GM21619 (cell line): Measurements from ENCODE around the gene TMEM201.
A peak's percentile ranks its signal among the peaks of the same experiment; 100 is the strongest.
"Not testable (repeated sequence)": the region's sequence is repeated elsewhere in the genome, so short reads cannot be mapped to it uniquely, and the experiment has no call there.

Experiments used
- ATAC-seq: cut with Tn5 transposase; IDR thresholded peaks from one replicate; pipeline ENCODE4 v1.9.1; 2021; ENCODE audit not compliant: unreplicated experiment

The TMEM201 gene, protein sequence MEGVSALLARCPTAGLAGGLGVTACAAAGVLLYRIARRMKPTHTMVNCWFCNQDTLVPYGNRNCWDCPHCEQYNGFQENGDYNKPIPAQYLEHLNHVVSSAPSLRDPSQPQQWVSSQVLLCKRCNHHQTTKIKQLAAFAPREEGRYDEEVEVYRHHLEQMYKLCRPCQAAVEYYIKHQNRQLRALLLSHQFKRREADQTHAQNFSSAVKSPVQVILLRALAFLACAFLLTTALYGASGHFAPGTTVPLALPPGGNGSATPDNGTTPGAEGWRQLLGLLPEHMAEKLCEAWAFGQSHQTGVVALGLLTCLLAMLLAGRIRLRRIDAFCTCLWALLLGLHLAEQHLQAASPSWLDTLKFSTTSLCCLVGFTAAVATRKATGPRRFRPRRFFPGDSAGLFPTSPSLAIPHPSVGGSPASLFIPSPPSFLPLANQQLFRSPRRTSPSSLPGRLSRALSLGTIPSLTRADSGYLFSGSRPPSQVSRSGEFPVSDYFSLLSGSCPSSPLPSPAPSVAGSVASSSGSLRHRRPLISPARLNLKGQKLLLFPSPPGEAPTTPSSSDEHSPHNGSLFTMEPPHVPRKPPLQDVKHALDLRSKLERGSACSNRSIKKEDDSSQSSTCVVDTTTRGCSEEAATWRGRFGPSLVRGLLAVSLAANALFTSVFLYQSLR

DNA sequence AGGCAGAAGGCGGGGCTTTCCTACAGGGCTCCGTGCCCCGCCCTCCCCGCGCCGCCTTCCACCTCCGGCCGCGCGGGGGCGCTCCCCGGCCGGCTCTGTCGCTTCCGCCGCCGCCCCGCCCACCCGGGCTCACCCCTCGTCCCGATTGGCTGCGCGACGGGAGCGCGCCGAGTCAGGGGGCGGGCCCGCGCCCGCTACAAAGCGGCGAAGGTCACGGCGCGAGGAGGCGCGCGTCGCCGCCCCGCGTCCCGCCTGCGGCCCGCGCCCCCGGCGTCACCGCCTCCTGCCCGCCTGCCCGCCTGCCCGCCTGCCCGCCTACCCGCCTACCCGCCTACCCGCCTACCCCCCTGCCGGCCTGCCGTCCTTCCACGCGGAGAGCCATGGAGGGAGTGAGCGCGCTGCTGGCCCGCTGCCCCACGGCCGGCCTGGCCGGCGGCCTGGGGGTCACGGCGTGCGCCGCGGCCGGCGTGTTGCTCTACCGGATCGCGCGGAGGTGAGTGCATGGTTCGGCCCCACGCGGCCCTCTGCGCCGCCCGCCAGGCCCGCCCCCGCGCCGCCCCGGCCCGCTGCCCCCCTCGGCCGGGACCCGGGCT is at the start of gene TMEM201:
TSS of gene TMEM201 (plus strand) at position 361 of the 593 bp plus-strand sequence. CDS start at position 381, 20 bp downstream.
- ATAC-seq: peak; percentile 67

DNA sequence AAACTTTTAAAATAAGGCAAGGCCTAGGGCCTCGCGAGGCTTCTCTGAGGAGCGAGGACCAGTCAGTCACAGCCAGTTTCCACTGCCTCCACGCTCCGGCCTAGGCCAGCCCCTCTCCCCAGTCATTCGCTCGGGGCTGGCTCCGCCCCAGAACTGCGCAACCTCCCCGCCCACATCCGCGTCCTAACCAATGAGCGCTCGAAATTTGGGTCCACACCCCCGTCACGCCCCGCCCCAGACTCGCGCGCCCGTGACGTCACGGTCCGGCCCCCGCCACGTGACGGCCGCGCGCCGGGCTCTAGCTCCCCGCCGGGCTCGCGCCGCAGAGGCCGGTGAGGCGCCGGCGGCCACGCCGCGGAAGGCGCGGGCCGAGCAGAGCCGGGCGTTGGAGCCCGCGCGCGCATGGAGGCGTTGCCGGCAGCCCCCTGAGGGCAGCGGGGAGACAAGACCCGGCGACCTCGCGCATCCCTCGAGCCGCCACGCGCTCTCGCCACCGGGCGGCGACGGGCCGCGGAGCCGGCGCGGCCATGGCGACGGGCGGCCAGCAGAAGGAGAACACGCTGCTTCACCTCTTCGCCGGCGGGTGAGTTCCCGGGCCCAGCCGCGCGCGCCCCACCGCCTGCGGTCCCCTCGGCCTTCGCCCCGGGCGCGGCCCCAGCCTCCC is 49.4 kb upstream of the TMEM201 start, which contains the start of gene SLC25A33:
TSS of gene SLC25A33 (plus strand) at position 301 of the 664 bp plus-strand sequence. CDS start at position 528, 227 bp downstream.
- ATAC-seq: peak; percentile 91

DNA sequence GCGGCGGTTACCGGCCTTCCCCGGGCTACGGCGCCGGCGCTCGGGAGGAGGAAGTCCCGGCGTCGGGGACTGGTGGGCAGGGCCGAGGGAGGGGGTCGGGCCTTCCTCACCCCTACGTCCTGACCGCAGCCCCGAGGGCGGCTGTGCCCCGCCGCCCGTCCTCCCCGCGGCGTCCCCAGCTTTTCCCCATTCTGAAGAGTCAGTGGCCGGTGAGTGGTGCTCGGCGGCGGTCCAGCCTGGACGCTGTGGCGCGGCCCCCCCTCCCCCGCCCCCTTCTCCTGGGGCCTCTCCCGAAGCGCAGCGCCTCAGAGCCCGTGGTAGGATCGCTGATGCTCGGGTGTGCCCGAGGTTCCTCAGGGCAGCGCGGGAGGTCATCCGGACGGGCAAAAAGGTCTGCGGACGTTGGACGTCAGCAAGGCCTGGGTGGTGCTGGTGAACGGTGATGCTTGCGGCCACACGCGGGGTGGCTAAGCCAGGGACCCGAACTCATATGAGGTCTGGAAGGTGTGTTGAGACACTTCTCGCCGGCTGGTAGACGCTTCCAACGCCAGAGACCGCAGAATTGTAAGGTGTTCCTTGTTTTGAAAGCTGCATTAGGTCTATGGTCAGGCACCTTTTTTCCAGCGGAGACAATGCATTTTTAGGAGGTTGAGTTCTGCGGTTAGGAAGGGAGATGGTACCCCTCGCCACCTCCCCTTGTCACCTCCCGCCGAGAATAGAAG is 48.7 kb upstream of the TMEM201 start:
- ATAC-seq: peak; percentile 36

DNA sequence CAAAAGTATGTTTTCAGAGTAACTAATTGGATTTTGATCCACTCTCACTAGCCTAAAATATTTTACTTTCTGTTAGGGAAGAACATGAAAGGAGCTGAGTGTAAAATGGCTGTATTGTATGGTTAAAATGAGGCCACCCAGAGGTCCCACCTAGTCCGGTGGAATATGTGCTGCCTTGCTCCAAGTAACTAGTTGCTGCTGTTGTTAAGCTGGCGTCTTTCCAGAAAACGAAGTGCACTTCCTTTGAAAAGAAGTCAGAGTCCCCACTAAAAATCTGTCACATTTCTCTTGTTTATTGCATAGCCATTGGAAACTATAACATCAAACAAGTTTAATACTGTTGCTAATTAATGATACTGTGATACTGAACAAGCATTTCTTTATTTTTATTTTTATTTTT is 46.3 kb upstream of the TMEM201 start:
- ATAC-seq: no peak

DNA sequence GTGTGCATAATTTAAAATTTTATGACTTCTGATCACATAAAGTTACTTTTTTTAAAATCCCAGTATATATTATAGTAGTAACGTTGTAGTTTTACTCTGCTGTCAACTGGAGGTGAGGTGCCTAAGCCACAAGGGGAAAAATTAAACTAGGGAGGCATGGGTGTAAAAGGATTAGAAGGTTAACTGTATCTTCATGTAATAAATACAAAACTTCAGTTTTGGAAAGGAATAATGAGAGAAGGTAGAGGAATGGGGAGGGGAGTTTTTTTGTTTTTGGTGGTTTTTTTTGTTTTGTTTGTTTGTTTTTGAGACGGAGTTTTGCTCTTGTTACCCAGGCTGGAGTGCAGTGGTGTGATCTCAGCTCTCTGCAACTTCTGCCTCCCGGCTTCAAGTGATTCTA is 43.8 kb upstream of the TMEM201 start:
- no peak for ATAC-seq

DNA sequence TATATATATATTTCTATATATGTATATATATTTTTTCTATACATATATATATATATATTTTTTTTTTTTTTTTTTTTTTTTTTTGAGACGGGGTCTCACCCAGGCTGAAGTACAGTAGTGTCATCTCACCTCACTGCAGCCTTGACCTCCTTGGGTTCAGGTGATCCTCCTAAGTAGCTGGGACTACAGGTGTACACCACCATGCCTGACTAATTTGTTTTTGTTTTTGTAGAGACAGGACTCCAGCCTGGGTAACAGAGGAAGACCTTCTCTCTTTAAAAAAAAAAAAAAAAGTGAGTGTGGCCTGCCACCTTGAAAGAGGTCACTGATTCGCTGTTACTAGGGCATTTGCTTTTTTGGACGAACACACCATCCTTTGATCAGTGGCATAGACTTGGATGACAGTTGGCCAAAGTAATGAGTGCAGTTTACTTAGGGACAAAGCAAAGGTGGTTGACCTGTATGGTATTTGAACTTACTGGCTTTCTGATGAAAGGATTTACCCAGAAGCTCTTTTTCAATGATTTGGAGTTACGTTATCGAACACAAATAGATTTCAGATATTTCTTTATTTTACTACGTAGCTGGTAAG is 38.7 kb upstream of the TMEM201 start:
- no peak for ATAC-seq

DNA sequence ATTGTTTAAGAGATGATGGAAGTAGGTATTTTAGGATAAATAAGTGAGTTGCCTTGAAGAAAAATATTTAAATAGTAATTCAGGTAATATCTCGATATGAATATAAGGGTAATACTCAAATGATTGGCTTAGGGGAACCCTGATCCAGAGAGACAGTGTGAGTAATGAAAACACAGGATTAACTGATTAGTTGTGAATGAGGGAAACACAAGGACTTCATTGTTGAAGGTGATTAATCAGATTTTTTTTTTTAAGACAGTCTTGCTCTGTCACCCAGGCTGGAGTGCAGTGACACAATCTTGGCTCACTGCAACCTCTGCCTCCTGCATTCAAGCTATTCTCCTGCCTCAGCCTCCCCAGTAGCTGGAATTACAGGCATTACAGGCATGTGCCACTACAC is 36.7 kb upstream of the TMEM201 start:
- ATAC-seq: no peak

DNA sequence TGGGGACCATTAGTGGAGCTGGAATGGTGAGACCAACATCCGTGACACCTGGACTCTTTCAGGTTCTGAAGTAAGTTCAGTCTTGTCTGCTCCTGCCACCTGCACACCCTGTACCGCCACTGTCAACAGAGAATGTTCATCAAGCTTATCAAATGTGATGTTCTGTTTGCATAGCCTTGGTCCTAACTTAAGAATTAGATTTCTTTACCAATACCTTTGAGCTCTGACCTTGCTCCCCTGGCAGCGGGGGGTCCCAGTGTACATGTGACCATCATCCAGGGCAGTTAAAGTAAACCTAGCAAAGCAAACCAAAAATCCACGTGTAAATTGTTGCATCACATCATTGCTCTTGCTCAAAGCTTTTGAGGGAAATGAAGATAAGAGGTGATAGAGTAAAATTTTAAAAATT is 35.0 kb upstream of the TMEM201 start:
- ATAC-seq: no peak

DNA sequence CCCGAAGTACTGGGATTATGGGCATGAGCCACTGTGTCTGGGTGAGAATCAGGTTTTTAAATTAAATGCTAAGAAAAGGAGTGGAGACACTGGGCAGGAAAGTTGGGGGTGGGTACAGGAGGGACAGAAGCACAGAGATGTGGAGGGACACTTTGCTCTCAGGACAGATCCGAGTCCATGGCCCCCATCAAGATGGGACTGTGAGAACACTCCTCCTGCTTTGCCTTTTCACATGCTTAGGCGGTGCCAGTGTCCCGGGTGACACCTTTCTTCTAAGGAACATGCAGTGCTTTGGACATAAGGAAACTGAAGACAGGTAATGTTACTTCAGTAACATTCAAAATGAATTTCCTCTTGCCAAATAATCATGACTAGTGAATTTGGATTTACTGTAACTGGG is 32.8 kb upstream of the TMEM201 start:
- ATAC-seq: no peak

DNA sequence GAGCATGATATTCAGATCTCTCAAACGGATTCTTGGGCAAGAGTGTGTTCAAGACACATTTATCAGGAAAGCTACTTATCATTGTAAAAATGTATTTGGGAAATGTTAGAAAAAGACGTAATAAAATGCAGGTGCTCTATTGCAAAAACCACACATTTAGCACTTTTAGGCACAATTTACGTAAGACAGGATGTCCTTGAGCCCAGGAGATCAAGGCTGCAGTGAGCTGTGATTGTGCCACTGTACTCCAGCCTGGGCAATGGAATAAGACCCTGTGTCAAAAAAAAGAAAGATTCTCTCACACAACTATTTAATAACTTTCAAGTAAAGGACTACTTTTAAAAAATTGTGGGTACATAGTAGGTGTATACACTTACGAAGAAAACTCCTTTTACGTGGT is 31.1 kb upstream of the TMEM201 start:
- no peak for ATAC-seq

DNA sequence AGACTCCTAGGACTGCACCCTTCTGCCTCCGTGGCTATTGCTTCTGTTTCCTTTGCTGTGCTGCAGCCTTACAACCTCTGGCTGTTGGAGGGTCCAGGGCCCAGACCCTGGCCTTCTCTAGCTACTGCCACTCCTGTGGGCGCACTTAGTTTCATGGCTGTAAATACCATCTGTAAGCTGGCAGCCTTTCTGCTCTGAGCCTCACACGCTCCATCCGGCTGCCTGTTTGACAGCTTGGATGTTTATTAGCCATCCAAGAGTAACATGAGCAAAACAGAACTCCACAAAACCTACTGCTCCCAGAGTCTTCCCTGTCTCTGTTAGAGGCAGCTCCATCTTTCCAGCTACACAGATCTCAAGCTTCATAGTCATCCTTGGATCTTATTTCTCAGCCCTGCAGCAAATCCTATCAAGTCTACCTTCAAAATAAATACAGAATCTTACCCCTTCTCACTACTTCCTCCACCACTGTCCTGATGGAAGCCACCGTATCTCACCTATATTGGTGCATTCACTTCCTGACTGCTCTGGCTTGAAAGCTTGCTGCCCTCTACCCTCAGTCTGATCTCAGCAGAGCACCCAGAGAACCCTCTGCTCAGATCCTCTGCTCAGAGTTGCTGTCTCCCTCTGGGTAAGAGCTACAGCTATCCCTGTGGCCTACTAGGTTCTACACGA is 30.3 kb upstream of the TMEM201 start:
- no peak for ATAC-seq

DNA sequence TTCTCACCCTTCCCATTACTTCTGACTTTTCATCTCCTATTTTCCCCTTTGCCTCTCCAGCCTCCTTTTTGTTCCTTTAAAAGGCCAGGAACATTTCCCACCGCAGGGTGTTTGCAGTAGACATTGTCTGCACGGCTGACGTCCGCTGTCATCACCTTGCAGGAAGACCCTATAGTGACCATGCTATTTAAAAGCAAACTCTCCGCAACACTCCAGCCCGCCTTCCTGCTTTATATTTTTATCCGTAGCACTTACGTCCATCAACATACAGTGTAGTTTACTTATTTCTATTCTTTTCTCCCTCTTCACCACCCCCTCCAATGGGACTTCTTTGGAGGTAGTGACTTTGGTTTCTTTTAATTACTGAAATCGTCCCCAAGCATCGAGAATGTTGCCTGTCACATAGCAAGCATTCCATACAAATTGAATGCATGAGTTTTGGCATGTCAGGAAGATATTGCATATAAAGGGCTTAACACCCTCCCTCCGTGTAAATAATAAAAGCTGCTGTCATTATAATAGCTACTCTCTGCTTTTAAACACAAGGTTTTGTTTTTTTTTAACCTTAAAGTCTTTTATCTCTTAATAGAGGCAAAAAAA is 29.7 kb upstream of the TMEM201 start:
- no peak for ATAC-seq

DNA sequence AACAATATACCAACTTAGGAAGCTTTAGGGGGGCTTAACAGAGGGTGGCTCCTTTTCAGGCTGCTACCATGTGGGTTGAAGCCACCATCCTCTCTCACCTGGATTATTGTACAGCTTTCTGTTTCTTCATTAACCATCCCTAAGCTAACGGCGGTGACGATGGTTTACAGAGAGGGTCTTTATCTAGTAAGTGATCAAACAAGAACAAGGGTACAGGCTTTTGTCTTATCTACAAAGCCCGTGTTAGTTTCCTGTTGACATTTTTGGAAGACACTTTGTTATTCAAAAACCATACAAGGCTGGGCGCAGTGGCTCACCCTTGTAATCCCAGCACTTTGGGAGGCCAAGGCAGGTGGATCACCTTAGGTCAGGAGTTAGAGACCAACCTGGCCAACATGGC is 29.0 kb upstream of the TMEM201 start:
- ATAC-seq: no peak

DNA sequence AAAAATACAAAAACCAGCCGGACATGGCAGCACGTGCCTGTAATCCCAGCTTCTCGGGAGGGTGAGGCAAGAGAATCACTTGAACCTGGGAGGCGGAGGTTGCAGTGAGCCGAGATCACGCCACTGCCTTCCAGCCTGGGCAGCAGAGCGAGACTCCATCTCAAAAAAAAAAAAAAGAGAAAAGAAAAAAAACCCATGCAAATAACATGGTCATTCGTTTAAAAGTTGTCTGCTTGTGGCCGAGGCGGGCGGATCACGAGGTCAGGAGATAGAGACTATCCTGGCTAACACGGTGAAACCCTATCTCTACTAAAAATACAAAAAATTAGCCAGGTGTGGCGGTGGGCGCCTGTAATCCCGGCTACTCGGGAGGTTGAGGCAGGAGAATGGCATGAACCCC is 28.6 kb upstream of the TMEM201 start:
- not testable (repeated sequence) for ATAC-seq

DNA sequence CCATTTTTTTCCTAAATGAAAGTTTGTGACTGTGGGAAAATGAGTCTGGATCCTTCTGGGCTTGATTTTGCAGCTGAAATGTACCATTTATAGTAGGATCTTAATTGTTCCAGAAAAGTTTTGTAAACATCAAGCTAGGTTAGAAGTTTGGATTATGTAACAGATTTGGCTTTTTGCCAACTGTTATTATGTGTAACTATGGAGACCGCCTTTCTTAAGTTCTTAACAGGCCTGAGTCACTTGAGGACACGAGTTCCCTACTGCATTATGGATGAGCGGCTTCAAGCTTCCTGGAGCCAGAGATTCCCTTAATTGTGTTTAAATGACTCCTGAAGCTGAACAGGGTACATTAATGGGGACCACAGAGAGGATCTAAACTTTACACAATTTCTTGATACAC is 27.3 kb upstream of the TMEM201 start:
- no peak for ATAC-seq

DNA sequence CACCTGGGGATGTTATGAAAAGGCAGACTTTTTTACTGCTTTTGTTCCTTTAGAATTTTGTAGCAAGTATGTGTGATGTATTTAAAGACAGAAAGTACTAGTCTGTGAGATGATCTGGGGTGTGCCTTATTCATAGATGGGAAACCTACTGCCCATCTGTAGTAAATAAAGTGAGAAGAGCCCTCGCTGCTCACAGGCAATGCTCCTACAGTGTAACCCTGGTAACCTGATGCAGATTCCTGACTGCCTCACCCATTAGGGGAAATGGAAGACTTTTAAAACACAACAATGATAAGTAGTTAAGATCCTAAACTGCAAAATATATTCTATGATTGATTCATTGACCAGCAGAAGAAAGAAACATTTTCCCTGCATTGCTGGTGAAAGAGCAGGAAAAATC is 19.4 kb upstream of the TMEM201 start:
- ATAC-seq: no peak

DNA sequence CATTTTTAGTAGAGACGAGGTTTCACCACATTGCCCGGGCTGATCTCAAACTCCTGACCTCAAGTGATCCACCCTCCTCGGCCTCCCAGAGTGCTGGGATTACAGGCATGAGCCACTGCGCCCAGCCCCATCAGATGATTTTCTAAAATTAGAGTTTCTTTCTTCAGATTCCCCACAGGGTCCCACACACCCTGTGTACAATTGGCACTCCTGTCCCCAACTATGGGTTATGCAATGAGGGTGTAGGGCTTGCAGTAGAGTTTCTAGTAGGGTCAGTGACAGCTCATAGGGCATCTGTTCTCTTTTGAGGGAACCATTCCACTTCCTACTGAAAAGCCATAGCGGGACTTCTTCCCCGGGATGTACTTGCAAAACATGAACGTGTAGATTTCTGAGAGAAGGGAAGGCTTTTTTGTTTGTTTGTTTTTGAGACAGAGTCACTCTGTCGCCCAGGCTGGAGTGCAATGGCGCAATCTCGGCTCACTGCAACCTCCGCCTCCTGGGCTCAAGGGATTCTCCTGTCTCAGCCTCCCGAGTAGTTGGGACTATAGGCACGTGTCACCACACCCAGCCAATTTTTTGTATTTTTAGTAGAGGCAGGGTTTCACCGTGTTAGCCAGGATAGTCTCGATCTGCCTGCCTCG is 17.7 kb upstream of the TMEM201 start:
- not testable (repeated sequence) for ATAC-seq

DNA sequence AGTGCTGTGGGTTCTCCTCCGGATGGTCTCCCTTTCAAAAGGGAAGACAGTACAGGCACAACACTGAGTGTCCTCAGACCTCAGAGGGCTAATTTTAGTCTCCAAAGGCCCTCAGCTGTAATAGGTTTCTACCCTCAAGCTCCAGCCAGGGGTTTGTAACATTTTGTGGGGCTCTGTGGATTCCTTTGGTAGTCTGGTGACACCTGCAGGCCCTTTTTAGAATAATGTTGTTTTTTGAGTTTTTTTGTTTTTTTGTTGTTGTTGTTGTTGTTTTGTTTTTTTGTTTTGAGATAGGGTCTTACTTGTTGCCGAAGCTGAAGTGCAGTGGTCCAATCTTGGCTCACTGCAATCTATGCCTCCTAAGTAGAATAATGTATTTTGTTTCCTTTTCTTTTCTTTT is 15.0 kb upstream of the TMEM201 start:
- ATAC-seq: no peak

DNA sequence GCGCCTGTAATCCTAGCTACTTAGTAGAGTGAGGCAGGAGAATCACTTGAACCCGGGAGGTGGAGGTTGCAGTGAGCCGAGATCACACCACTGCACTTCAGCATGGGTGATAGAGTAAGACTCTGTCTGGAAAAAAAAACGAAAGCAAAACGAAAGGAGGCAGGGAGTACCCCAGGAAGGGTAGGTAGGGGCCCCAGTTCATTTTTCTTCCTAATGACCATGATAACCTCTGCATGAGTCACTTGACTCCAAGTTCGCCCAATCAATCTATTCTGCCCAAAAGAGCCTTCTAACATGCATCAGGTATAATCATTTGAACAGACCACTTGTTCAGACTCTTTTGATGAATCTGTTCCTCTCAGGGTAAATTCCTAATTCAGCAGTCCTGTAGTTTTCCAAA is 13.2 kb upstream of the TMEM201 start:
- no peak for ATAC-seq
